Raji (cell line): ENCODE results near the gene MTA1.

ENCODE experiments used
- POLR2A ChIP-seq: IDR thresholded peaks from 2 replicates; pipeline ENCODE4 v1.6.1; 2011; ENCODE audit warnings: low read depth, low read length, control low read depth; ENCODE audit not compliant: insufficient read depth

MTA1 gene

GRCh38 chr14:105439179-105439578 is 19.6 kb downstream of the MTA1 start:
- TF ChIP-seq POLR2A: no peak

GRCh38 chr14:105439710-105440553 is 20.3 kb downstream of the MTA1 start:
- no peak for TF ChIP-seq POLR2A

GRCh38 chr14:105440554-105440900 is 20.9 kb downstream of the MTA1 start:
- TF ChIP-seq POLR2A: no peak

- TF ChIP-seq POLR2A: no peak
These were observed 21.4 kb downstream of the MTA1 start for GRCh38 chr14:105440992-105441391.

- TF ChIP-seq POLR2A: no peak
These were observed 22.5 kb downstream of the MTA1 start for GRCh38 chr14:105442125-105442524.

DNA sequence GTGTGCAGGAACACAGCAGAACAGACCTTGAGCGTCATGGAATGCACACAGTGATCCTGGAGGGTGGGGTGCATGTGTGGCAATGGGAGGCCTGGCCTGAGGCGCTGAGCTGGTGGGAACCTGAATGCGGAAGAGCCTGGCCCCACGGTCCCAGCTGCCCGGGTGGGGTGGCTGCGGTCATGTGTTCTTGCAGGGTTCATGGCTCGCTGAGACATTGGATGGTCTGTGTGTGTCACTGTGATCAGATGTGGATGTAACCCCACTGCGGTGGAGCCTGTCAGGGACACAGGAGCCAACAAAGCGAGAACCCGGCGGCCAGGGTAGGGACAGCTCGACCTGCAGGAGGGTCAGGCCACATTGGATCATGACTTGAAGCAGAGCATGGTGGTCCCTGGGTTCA is 23.2 kb downstream of the MTA1 start:
- no peak for TF ChIP-seq POLR2A

- TF ChIP-seq POLR2A: no peak
These were observed 25.2 kb downstream of the MTA1 start for GRCh38 chr14:105444859-105445258.

DNA sequence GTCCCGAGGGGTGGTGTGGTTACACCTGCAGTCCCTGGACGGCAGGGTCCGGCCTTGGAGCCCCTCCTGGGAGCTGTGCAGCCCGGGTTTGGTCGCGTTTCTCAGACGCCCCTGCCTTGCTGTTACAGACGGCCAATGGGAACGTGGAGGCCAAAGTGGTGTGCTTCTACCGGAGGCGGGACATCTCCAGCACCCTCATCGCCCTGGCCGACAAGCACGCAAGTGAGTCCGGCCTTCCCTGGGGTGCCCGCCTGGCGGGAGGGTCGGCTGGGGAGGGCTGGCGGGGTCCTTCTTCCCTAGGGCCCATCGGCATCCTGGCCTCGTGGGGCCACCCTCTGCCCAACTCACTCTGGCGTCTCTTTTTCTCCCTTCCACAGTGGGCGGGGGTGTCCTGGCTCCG is 25.7 kb downstream of the MTA1 start:
- TF ChIP-seq POLR2A: no peak

DNA sequence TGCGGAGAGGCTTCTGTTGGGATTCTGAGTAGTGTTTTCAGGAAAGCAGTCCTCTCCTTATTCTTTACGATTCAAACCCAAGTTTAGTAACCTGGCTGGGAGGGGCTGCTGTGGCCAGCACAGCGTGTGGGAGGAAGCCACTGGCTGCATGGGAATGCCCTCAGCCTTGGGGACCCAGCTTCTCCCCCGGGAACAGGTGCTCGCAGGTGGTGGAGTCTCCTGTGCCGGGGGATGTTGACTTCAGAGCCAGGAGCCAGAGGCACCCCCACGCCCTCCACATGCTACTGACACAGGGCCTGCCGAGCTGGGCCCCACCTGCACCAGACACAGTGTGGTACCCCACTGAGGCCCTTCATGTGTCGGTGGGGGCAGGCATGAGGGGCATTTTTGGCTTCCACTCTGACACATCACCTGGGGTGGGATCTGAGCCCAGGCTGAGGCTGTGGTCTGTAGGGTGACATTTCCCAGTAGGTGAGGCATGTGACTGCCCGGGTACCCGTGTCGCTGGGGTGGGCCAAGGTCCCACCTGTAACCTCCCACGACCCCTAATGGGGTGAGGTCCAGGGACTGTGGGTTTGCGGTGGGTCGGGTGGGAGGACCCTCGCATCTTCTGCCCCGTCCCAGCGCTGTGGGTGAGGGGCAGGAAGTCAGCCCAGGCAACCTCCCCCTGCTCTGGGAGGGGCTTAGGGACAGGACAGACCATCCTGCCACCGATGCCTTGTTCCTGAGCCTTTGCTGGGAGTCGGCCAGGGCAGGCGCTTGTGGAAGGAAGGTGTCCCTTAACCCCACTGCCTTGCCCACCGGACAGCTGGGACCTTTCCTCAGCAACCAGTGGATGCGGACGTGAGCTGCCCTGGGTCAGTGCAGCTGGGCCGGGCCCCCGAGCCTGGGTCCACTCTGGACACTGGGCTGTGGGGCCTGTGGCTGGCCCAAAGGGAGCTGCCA is 26.5 kb downstream of the MTA1 start:
- TF ChIP-seq POLR2A: no peak

GRCh38 chr14:105446971-105447370 is 27.3 kb downstream of the MTA1 start:
- TF ChIP-seq POLR2A: no peak

- no peak for TF ChIP-seq POLR2A
These were observed 28.3 kb downstream of the MTA1 start for GRCh38 chr14:105447651-105448640.

DNA sequence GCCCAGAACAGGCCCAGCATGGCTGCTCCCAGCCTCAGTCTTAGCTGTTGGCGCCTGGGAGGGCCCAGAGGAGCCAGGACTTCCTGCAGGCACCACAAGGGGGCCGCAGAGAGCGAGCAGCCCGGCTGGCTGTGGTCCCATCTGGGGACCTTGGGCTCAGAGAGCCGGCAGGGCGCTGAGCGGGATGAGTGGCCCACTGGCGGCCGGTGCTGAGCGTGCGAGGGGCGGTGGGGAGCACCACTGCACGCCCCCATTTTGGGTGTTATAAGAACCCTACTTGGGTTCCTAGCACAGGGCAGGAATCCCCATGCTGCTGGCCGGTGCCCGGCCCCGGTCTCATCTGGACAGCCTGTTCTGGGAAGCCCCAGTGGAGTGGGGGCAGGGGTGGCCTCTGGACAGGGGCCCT is 29.1 kb downstream of the MTA1 start:
- no peak for TF ChIP-seq POLR2A

GRCh38 chr14:105449276-105450122 is 29.9 kb downstream of the MTA1 start:
- no peak for TF ChIP-seq POLR2A

DNA sequence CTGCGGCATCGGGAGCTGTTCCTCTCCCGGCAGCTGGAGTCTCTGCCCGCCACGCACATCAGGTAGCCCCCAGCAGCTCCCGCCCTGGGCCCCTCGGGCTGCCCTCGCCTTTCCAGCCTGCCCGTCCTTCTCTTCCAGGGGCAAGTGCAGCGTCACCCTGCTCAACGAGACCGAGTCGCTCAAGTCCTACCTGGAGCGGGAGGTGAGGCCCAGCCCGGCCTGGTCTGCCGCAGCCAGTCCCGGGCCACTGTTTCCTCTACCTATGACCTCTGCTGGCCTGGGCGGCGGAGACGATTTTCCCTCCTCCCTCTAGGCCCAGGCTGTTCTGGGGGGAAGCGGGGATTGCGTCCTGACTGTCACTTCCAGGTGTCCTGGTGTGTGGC is 30.5 kb downstream of the MTA1 start:
- no peak for TF ChIP-seq POLR2A
